ENCODE results near the gene DALRD3. TPM values are rescaled to one million over a fixed set of nuclear protein-coding genes. Genes with fewer than 3 reads are reported as not detected.

The DALRD3 gene
- total RNA-seq, 1 experiment from 2014 or later = 42.9 TPM

DNA sequence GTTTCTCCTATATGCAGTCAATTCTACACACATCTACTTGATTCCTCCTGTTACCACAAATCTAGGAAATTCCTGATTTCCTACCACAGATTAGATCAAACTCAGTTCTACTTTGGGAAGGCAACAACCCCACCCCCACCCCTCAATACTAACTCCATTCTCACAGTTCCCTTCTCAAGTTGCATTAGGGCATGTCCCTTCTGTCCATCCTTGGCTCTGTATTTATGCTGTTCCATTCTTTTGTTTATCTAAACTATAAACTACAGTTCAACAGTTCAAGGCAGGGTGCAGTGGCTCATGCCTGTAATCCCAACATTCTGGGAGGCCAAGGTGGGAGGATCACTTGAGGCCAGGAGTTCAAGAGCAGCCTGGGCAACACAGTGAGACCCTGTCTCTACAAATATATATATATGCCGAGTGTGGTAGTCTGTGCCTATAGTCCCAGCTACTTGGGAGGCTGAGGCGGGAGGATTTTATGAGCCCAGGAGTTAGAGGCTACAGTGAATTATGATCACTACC is 36.0 kb upstream of the DALRD3 start (continued):
- no peak for TF ChIP-seq YY1 (IDR thresholded peaks at IDR 0.05; ENCODE audit: extremely low read depth, insufficient replicate concordance, low read depth, low read length)
- TF ChIP-seq TCF7L2 (IDR thresholded peaks at IDR 0.05; ENCODE audit: borderline replicate concordance, extremely low read depth, insufficient read depth, insufficient read length) = no peak
- no peak for TF ChIP-seq ELF1 (IDR thresholded peaks at IDR 0.05; ENCODE audit: borderline replicate concordance, low read depth)
- TF ChIP-seq JUND (IDR thresholded peaks at IDR 0.05) = no peak
- no peak for TF ChIP-seq SRF (IDR thresholded peaks at IDR 0.05; ENCODE audit: low read depth)

DNA sequence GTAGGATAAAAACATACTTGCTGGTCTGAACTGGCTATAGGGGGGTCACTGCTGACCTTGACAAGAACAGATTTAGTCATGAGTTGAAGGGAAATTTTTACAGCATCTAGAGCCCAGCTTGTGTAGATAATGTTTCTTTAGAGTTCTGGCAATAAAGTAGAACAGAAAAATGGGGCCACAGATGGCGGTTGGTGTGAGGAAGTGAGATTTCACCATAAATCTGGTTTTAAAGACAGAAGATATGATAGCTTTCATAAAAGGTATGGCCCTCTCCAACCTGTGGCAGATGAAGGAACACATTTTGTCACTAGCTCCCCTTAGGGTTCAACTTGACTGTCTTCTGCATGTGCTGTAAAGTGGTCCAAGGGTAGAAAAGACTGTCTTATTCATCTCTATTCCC is 35.2 kb upstream of the DALRD3 start:
- intact Hi-C loops (cut with micrococcal nuclease) = no loop called here
- H3K9me2 ChIP-seq (ENCODE audit: insufficient read depth) = no peaks in the 10 kb centered on the region
- H3K27ac ChIP-seq (ENCODE audit: low read depth, low read length) = no peak overlapping the region
- DNase-seq (ENCODE audit: low read depth, low spot score) (no peak), ATAC-seq (no peak)
- TSS peak; percentile 38 for BruUV-seq (replicated peaks)
- no peak overlapping the region for H3K4me3 ChIP-seq (replicated peaks in 1 of 2; ENCODE audit: low read depth in 1 of 2, low read length in 2 of 2)
- H3K79me2 ChIP-seq (ENCODE audit: insufficient read depth, low read length) = peaks cover 56% of the 10 kb centered on the region
- ChIA-PET RAD21 (ENCODE audit: low non-redundant PET in 1 of 2, low total read pairs in 2 of 2, uncharacterized antibody in 2 of 2, unreplicated experiment in 2 of 2) (no interaction called here), CTCF (no interaction called here), POLR2A (interaction anchor here (0.7 kb wide), 1 partner anchor 25 kb away, joined by 3 read pairs; no protein-coding TSS in a partner anchor)
- H3K36me3 ChIP-seq (ENCODE audit: control insufficient read depth in 1 of 2, insufficient read depth in 2 of 2, low read length in 2 of 2) = peaks cover 33 to 39% of the 10 kb centered on the region in 2 experiments; a peak in 3 of 4 replicates
- TF ChIP-seq, protein P1, sequence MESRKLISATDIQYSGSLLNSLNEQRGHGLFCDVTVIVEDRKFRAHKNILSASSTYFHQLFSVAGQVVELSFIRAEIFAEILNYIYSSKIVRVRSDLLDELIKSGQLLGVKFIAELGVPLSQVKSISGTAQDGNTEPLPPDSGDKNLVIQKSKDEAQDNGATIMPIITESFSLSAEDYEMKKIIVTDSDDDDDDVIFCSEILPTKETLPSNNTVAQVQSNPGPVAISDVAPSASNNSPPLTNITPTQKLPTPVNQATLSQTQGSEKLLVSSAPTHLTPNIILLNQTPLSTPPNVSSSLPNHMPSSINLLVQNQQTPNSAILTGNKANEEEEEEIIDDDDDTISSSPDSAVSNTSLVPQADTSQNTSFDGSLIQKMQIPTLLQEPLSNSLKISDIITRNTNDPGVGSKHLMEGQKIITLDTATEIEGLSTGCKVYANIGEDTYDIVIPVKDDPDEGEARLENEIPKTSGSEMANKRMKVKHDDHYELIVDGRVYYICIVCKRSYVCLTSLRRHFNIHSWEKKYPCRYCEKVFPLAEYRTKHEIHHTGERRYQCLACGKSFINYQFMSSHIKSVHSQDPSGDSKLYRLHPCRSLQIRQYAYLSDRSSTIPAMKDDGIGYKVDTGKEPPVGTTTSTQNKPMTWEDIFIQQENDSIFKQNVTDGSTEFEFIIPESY (IDR thresholded peaks at IDR 0.05; ENCODE audit: extremely low read depth, insufficient replicate concordance, low read length) = no peak
- no peak for TF ChIP-seq EGR1 (IDR thresholded peaks at IDR 0.05; ENCODE audit: low read depth)
- no peak overlapping the region for H3K9ac ChIP-seq (ENCODE audit: low read length)
- no peaks in the 10 kb centered on the region for H4K20me1 ChIP-seq (ENCODE audit: insufficient read depth)
- no peaks in the 10 kb centered on the region for H3K9me3 ChIP-seq (ENCODE audit: control insufficient read depth in 1 of 2, insufficient read depth in 1 of 2, low read depth in 1 of 2, low read length in 2 of 2)
- no peak overlapping the region for H2AFZ ChIP-seq (ENCODE audit: low read depth, low read length, poor library complexity, severe bottlenecking)
- H3K27me3 ChIP-seq (ENCODE audit: insufficient read depth, low read length) = no peaks in the 10 kb centered on the region
- H3K4me1 ChIP-seq (ENCODE audit: control insufficient read depth in 1 of 2, insufficient read depth in 2 of 2, low read length in 2 of 2) = no peaks in the 10 kb centered on the region
- H3K4me2 ChIP-seq (ENCODE audit: low read length) = no peak overlapping the region

Data from HCT116 (cell line).